Activated T-helper 1 cell treated with anti-CD3 and anti-CD28 coated beads, Interleukin-12 subunit alpha, Interleukin-12 subunit beta, Interleukin-2, Interleukin-4 antibody, amounts not matched to agents 30 ng/mL and 10 ng/mL and 1 ng/mL, durations not matched to agents 14 hours and 24 hours and 36 hours (primary cell): Measurements from ENCODE around the gene HLF. TPM values are rescaled to one million over a fixed set of nuclear protein-coding genes. Genes with fewer than 3 reads are reported as not detected.
A peak's percentile ranks its signal among the peaks of the same experiment; 100 is the strongest.

Experiments
- DNase-seq: peaks from one replicate; pipeline ENCODE4 v3.0.0; 2021; ENCODE audit warnings: low spot score
- H3K27ac Mint-ChIP-seq: one replicate; pipeline ENCODE4 v1.8.0; 2021; ENCODE audit warnings: mild to moderate bottlenecking, mixed read lengths
- H3K27me3 Mint-ChIP-seq: one replicate; pipeline ENCODE4 v1.8.0; 2022; ENCODE audit warnings: mild to moderate bottlenecking, moderate library complexity, mixed read lengths; ENCODE audit not compliant: insufficient read depth
- H3K36me3 Mint-ChIP-seq: one replicate; pipeline ENCODE4 v1.8.0; 2021; ENCODE audit warnings: low read depth, mixed read lengths
- H3K4me1 Mint-ChIP-seq: one replicate; pipeline ENCODE4 v1.8.0; 2021; ENCODE audit warnings: low read depth, mixed read lengths
- H3K4me3 Mint-ChIP-seq: one replicate; pipeline ENCODE4 v1.8.0; 2021; ENCODE audit warnings: mild to moderate bottlenecking, moderate library complexity, mixed read lengths
- H3K9me3 Mint-ChIP-seq: one replicate; pipeline ENCODE4 v1.8.0; 2021; ENCODE audit warnings: mixed read lengths
- intact Hi-C: fragments of 100-400 bp; cut with micrococcal nuclease; formaldehyde crosslinking; loops from one replicate; pipeline ENCODE4 v1.15.1; 2024
- total RNA-seq: library from RNA; stranded (reverse); gene quantifications from 2 replicates; pipeline ENCODE4 v1.2.3, GENCODE V29; 2022

HLF gene
- total RNA-seq, 1 donor from 2014 or later = 0.36 TPM

- Mint-ChIP-seq H3K27me3 (peaks cover 7% of the 10 kb centered on the region), H3K9me3 (no peaks in the 10 kb centered on the region), H3K27ac (no peak overlapping the region), H3K4me1 (peaks cover 4% of the 10 kb centered on the region), H3K4me3 (no peak overlapping the region), H3K36me3 (no peaks in the 10 kb centered on the region)
- intact Hi-C loops = no loop called here
- no peak for DNase-seq
Measured at GRCh38 chr17:55302407-55302787, 37.6 kb downstream of the HLF start.

GRCh38 chr17:55303008-55303493 is 38.3 kb downstream of the HLF start:
- no peak for DNase-seq
- intact Hi-C loops = no loop called here
- Mint-ChIP-seq H3K4me3 (no peak overlapping the region), H3K4me1 (peaks cover 4% of the 10 kb centered on the region), H3K9me3 (no peaks in the 10 kb centered on the region), H3K27me3 (peaks cover 7% of the 10 kb centered on the region), H3K27ac (no peak overlapping the region), H3K36me3 (no peaks in the 10 kb centered on the region)

- H3K9me3 Mint-ChIP-seq = no peaks in the 10 kb centered on the region
- no peak for DNase-seq
- H3K4me1 Mint-ChIP-seq = peaks cover 4% of the 10 kb centered on the region
- peaks cover 7% of the 10 kb centered on the region for H3K27me3 Mint-ChIP-seq
- H3K27ac Mint-ChIP-seq = no peak overlapping the region
- no peak overlapping the region for H3K4me3 Mint-ChIP-seq
- no peaks in the 10 kb centered on the region for H3K36me3 Mint-ChIP-seq
- intact Hi-C loops = no loop called here
Measured at GRCh38 chr17:55303701-55304145, 39.0 kb downstream of the HLF start.

GRCh38 chr17:55304171-55304859 is 39.6 kb downstream of the HLF start:
- H3K27ac Mint-ChIP-seq = no peak overlapping the region
- H3K9me3 Mint-ChIP-seq = no peaks in the 10 kb centered on the region
- peaks cover 4% of the 10 kb centered on the region for H3K4me1 Mint-ChIP-seq
- DNase-seq = no peak
- H3K36me3 Mint-ChIP-seq = no peaks in the 10 kb centered on the region
- H3K27me3 Mint-ChIP-seq = peaks cover 6% of the 10 kb centered on the region
- no peak overlapping the region for H3K4me3 Mint-ChIP-seq
- intact Hi-C loops = no loop called here

GRCh38 chr17:55305321-55306087 is 40.7 kb downstream of the HLF start:
- intact Hi-C loops = no loop called here
- H3K4me3 Mint-ChIP-seq = no peak overlapping the region
- no peak overlapping the region for H3K27ac Mint-ChIP-seq
- no peaks in the 10 kb centered on the region for H3K36me3 Mint-ChIP-seq
- no peaks in the 10 kb centered on the region for H3K9me3 Mint-ChIP-seq
- peaks cover 4% of the 10 kb centered on the region for H3K4me1 Mint-ChIP-seq
- peaks cover 4% of the 10 kb centered on the region for H3K27me3 Mint-ChIP-seq
- no peak for DNase-seq

- Mint-ChIP-seq H3K4me1 (peaks cover 4% of the 10 kb centered on the region), H3K27me3 (peaks cover 6% of the 10 kb centered on the region), H3K27ac (no peak overlapping the region), H3K4me3 (no peak overlapping the region), H3K9me3 (no peaks in the 10 kb centered on the region), H3K36me3 (no peaks in the 10 kb centered on the region)
- intact Hi-C loops = no loop called here
- no peak for DNase-seq
Measured at GRCh38 chr17:55307879-55308278, 43.1 kb downstream of the HLF start.

- Mint-ChIP-seq H3K27ac (no peak overlapping the region), H3K4me3 (no peak overlapping the region), H3K4me1 (peaks cover 12% of the 10 kb centered on the region), H3K27me3 (peaks cover 6% of the 10 kb centered on the region), H3K36me3 (no peaks in the 10 kb centered on the region), H3K9me3 (no peaks in the 10 kb centered on the region)
- intact Hi-C loops = no loop called here
- DNase-seq = no peak
Measured at GRCh38 chr17:55308613-55309391, 44.0 kb downstream of the HLF start.

- H3K9me3 Mint-ChIP-seq = no peaks in the 10 kb centered on the region
- intact Hi-C loops = no loop called here
- peaks cover 25% of the 10 kb centered on the region for H3K4me1 Mint-ChIP-seq
- H3K27ac Mint-ChIP-seq = no peak overlapping the region
- peaks cover 2% of the 10 kb centered on the region for H3K36me3 Mint-ChIP-seq
- peaks cover 8% of the 10 kb centered on the region for H3K27me3 Mint-ChIP-seq
- no peak for DNase-seq
- no peak overlapping the region for H3K4me3 Mint-ChIP-seq
Measured at GRCh38 chr17:55311767-55312375, 47.1 kb downstream of the HLF start.

GRCh38 chr17:55312852-55313251 is 48.1 kb downstream of the HLF start:
- peaks cover 2% of the 10 kb centered on the region for H3K36me3 Mint-ChIP-seq
- no peak for DNase-seq
- H3K4me1 Mint-ChIP-seq = peaks cover 25% of the 10 kb centered on the region
- no peak overlapping the region for H3K4me3 Mint-ChIP-seq
- H3K27ac Mint-ChIP-seq = no peak overlapping the region
- intact Hi-C loops = no loop called here
- H3K9me3 Mint-ChIP-seq = no peaks in the 10 kb centered on the region
- peaks cover 8% of the 10 kb centered on the region for H3K27me3 Mint-ChIP-seq

GRCh38 chr17:55314061-55314783 is 49.5 kb downstream of the HLF start:
- peaks cover 25% of the 10 kb centered on the region for H3K4me1 Mint-ChIP-seq
- peak overlapping the region; percentile 85 for H3K27ac Mint-ChIP-seq
- peaks cover 2% of the 10 kb centered on the region for H3K36me3 Mint-ChIP-seq
- H3K27me3 Mint-ChIP-seq = peaks cover 8% of the 10 kb centered on the region
- intact Hi-C loops = loop anchor here (1.0 kb wide), 2 partner anchors 27 to 50 kb away; partner anchors contain the start of gene HLF
- H3K9me3 Mint-ChIP-seq = no peaks in the 10 kb centered on the region
- H3K4me3 Mint-ChIP-seq = no peak overlapping the region
- DNase-seq = no peak

GRCh38 chr17:55314784-55315491 is 50.2 kb downstream of the HLF start:
- Mint-ChIP-seq H3K9me3 (no peaks in the 10 kb centered on the region), H3K4me1 (peaks cover 25% of the 10 kb centered on the region), H3K4me3 (no peak overlapping the region), H3K27me3 (peaks cover 5% of the 10 kb centered on the region), H3K36me3 (peaks cover 2% of the 10 kb centered on the region), H3K27ac (peak overlapping the region; percentile 85)
- DNase-seq = peak; percentile 27
- intact Hi-C loops = loop anchor here (1.0 kb wide), 3 partner anchors 26 to 51 kb away; partner anchors contain the start of gene HLF
